WTC11 (cell line): Measurements from ENCODE around the gene DNASE2B. TPM values are rescaled to one million over a fixed set of nuclear protein-coding genes. Genes with fewer than 3 reads are reported as not detected.

Experiments used
- ATAC-seq: fragments of 200-7000 bp; cut with Tn5 transposase; 2 replicates; pipeline ENCODE4 v1.10.0; 2021; ENCODE audit warnings: mild to moderate bottlenecking, moderate library complexity
- CTCF ChIA-PET: fragments of 300-600 bp; sonication (Branson Sonifier 250); formaldehyde crosslinking; loops from one replicate; lab custom pipeline; 2021; ENCODE audit warnings: antibody characterized with exemption; lab: Charles Lee
- POLR2A ChIA-PET: fragments of 350-600 bp; sonication (Branson Sonifier 250); formaldehyde crosslinking; loops from one replicate; lab custom pipeline; 2021; ENCODE audit warnings: antibody characterized with exemption; lab: Charles Lee
- DNase-seq: peaks from one replicate; pipeline ENCODE4 v3.0.0; 2021; ENCODE audit warnings: low spot score
- H3K27ac Mint-ChIP-seq: 2 replicates; pipeline ENCODE4 v1.8.0; 2021; ENCODE audit warnings: mixed read lengths
- H3K27me3 Mint-ChIP-seq: 2 replicates; pipeline ENCODE4 v1.8.0; 2021; ENCODE audit warnings: low read depth, mild to moderate bottlenecking, moderate library complexity, mixed read lengths
- H3K36me3 Mint-ChIP-seq: 2 replicates; pipeline ENCODE4 v1.8.0; 2021; ENCODE audit warnings: mixed read lengths
- H3K4me1 Mint-ChIP-seq: 2 replicates; pipeline ENCODE4 v1.8.0; 2022; ENCODE audit warnings: mixed read lengths
- H3K4me3 Mint-ChIP-seq: 2 replicates; pipeline ENCODE4 v1.8.0; 2021; ENCODE audit warnings: mild to moderate bottlenecking, moderate library complexity, mixed read lengths
- H3K9me3 Mint-ChIP-seq: 2 replicates; pipeline ENCODE4 v1.8.0; 2021; ENCODE audit warnings: mixed read lengths
- ELF4 ChIP-seq: sonication (generic); formaldehyde crosslinking; IDR thresholded peaks from 2 replicates; pipeline ENCODE4 v1.8.1; 2022; ENCODE audit warnings: low read depth, mild to moderate bottlenecking, moderate library complexity, missing genetic modification reagents
- EMX1 ChIP-seq: fragments of 250-450 bp; sonication (Bioruptor Pico); IDR thresholded peaks from 2 replicates; pipeline ENCODE4 v1.8.0; 2021; ENCODE audit warnings: mild to moderate bottlenecking
- KAT7 ChIP-seq: sonication (generic); formaldehyde crosslinking; IDR thresholded peaks from 2 replicates; pipeline ENCODE4 v1.8.1; 2023; ENCODE audit warnings: missing genetic modification reagents, mild to moderate bottlenecking, borderline replicate concordance
- MXD4 ChIP-seq: fragments of 250-450 bp; sonication (Bioruptor Pico); IDR thresholded peaks from 2 replicates; pipeline ENCODE4 v1.8.0; 2021; ENCODE audit warnings: mild to moderate bottlenecking, moderate library complexity, borderline replicate concordance
- NR1H2 ChIP-seq: sonication (generic); formaldehyde crosslinking; IDR thresholded peaks from 2 replicates; pipeline ENCODE4 v1.9.0; 2021; ENCODE audit warnings: mild to moderate bottlenecking, moderate library complexity, missing genetic modification reagents
- NR3C1 ChIP-seq: sonication (generic); formaldehyde crosslinking; conservative IDR thresholded peaks from 2 replicates; pipeline ENCODE4 v1.8.1; 2023; ENCODE audit warnings: low read depth, mild to moderate bottlenecking, missing genetic modification reagents
- PRRX2 ChIP-seq: fragments of 250-450 bp; sonication (Bioruptor Pico); IDR thresholded peaks from 2 replicates; pipeline ENCODE4 v1.8.0; 2021; ENCODE audit warnings: mild to moderate bottlenecking
- TP53 ChIP-seq: sonication (generic); formaldehyde crosslinking; IDR thresholded peaks from 2 replicates; pipeline ENCODE4 v1.8.1; 2023; ENCODE audit warnings: mild to moderate bottlenecking, missing genetic modification reagents
- ZNF219 ChIP-seq: sonication (generic); formaldehyde crosslinking; IDR thresholded peaks from 2 replicates; pipeline ENCODE4 v1.8.0; 2023; ENCODE audit warnings: missing genetic modification reagents, mild to moderate bottlenecking, borderline replicate concordance
- ZNF317 ChIP-seq: sonication (generic); formaldehyde crosslinking; IDR thresholded peaks from 2 replicates; pipeline ENCODE4 v1.8.1; 2023; ENCODE audit warnings: low read depth, mild to moderate bottlenecking, moderate library complexity, missing genetic modification reagents, borderline replicate concordance
- total RNA-seq: library from RNA; stranded (reverse); gene quantifications from 3 replicates; pipeline ENCODE4 v1.2.3, GENCODE V29; 2021
- TF ChIP-seq, protein P1 (sequence below): fragments of 250-450 bp; sonication (Bioruptor Pico); IDR thresholded peaks from 2 replicates; pipeline ENCODE4 v1.9.0; 2021; ENCODE audit warnings: mild to moderate bottlenecking, borderline replicate concordance
- TF ChIP-seq, protein P2 (sequence below): fragments of 250-450 bp; sonication (Bioruptor Pico); IDR thresholded peaks from 2 replicates; pipeline ENCODE4 v2.1.2; 2022; ENCODE audit warnings: mild to moderate bottlenecking, moderate library complexity
- TF ChIP-seq, protein P3 (sequence below): sonication (generic); formaldehyde crosslinking; IDR thresholded peaks from 2 replicates; pipeline ENCODE4 v1.8.1; 2023; ENCODE audit warnings: mild to moderate bottlenecking, missing genetic modification reagents
- TF ChIP-seq, protein P4 (sequence below): sonication (generic); formaldehyde crosslinking; IDR thresholded peaks from 2 replicates; pipeline ENCODE4 v1.8.0; 2022; ENCODE audit warnings: mild to moderate bottlenecking, missing genetic modification reagents
- TF ChIP-seq, protein P5 (sequence below): sonication (generic); formaldehyde crosslinking; IDR thresholded peaks from 2 replicates; pipeline ENCODE4 v1.8.1; 2023; ENCODE audit warnings: mild to moderate bottlenecking, moderate library complexity, missing genetic modification reagents
- TF ChIP-seq, protein P6 (sequence below): sonication (generic); formaldehyde crosslinking; conservative IDR thresholded peaks from 2 replicates; pipeline ENCODE4 v1.8.1; 2022; ENCODE audit warnings: mild to moderate bottlenecking, missing genetic modification reagents
- TF ChIP-seq, protein P7 (sequence below): fragments of 250-450 bp; sonication (Bioruptor Pico); IDR thresholded peaks from 2 replicates; pipeline ENCODE4 v1.9.0; 2021; ENCODE audit warnings: moderate library complexity, mild to moderate bottlenecking, inconsistent platforms, borderline replicate concordance

Gene DNASE2B
- total RNA-seq, 1 experiment from 2014 or later: 0.15 TPM

DNA sequence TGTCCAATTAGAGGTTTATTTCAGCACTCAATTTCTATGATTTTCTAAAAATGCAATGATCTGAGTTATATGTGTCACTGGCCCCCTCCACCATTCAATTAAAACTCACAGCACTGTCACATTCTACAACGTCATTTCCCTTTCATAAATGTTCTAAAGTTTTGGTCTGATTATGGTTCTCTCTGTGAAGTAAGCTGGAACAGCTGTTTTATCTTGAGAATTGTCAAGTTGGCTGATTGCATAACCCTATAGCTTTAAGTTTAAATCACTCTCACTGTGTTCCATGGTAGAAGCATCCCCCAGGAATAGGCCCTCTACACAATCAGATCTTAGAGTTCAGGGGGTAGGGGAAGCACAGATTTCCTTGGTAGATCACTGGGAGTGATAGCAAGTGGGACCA is 41.4 kb upstream of the DNASE2B start:
- TF ChIP-seq MXD4 (CRISPR knock-in tag) (no peak), ELF4 (CRISPR knock-in tag) (no peak), KAT7 (CRISPR knock-in tag) (no peak), NR3C1 (CRISPR knock-in tag) (no peak), NR1H2 (no peak)
- TF ChIP-seq, protein P1, sequence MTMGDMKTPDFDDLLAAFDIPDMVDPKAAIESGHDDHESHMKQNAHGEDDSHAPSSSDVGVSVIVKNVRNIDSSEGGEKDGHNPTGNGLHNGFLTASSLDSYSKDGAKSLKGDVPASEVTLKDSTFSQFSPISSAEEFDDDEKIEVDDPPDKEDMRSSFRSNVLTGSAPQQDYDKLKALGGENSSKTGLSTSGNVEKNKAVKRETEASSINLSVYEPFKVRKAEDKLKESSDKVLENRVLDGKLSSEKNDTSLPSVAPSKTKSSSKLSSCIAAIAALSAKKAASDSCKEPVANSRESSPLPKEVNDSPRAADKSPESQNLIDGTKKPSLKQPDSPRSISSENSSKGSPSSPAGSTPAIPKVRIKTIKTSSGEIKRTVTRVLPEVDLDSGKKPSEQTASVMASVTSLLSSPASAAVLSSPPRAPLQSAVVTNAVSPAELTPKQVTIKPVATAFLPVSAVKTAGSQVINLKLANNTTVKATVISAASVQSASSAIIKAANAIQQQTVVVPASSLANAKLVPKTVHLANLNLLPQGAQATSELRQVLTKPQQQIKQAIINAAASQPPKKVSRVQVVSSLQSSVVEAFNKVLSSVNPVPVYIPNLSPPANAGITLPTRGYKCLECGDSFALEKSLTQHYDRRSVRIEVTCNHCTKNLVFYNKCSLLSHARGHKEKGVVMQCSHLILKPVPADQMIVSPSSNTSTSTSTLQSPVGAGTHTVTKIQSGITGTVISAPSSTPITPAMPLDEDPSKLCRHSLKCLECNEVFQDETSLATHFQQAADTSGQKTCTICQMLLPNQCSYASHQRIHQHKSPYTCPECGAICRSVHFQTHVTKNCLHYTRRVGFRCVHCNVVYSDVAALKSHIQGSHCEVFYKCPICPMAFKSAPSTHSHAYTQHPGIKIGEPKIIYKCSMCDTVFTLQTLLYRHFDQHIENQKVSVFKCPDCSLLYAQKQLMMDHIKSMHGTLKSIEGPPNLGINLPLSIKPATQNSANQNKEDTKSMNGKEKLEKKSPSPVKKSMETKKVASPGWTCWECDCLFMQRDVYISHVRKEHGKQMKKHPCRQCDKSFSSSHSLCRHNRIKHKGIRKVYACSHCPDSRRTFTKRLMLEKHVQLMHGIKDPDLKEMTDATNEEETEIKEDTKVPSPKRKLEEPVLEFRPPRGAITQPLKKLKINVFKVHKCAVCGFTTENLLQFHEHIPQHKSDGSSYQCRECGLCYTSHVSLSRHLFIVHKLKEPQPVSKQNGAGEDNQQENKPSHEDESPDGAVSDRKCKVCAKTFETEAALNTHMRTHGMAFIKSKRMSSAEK (CRISPR knock-in tag): no peak
- TF ChIP-seq, protein P2, sequence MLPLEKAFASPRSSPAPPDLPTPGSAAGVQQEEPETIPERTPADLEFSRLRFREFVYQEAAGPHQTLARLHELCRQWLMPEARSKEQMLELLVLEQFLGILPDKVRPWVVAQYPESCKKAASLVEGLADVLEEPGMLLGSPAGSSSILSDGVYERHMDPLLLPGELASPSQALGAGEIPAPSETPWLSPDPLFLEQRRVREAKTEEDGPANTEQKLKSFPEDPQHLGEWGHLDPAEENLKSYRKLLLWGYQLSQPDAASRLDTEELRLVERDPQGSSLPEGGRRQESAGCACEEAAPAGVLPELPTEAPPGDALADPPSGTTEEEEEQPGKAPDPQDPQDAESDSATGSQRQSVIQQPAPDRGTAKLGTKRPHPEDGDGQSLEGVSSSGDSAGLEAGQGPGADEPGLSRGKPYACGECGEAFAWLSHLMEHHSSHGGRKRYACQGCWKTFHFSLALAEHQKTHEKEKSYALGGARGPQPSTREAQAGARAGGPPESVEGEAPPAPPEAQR (CRISPR knock-in tag): no peak
- Mint-ChIP-seq H3K36me3 (no peaks in the 10 kb centered on the region), H3K4me3 (no peak overlapping the region), H3K9me3 (peaks cover 5% of the 10 kb centered on the region), H3K27me3 (no peaks in the 10 kb centered on the region; the same call in 1 of the 2 replicates), H3K4me1 (no peaks in the 10 kb centered on the region), H3K27ac (no peak overlapping the region)
- DNase-seq (no peak), ATAC-seq (no peak)
- POLR2A ChIA-PET: no interaction called here
- CTCF ChIA-PET: no interaction called here

DNA sequence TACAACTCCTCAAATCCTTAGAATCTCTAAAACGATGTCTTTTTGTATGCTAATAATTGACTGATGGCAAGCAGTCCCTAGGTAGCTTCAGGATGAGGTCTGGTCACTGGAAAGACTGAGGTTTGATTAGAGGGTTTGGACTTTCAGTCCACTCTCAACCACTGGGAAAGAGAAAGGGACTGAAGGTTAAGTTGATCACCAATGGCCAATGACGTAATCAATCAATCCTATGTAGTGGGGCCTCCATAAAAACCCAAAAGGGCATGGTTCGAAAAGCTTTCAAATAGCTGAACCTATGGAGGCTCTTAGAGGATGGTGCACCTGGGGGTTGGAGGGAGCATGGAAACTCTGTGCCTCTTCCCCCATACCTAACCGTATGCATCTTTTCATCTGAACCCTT is 39.6 kb upstream of the DNASE2B start:
- H3K9me3 Mint-ChIP-seq: peaks cover 5% of the 10 kb centered on the region
- ChIA-PET POLR2A (no interaction called here), CTCF (no interaction called here)
- no peak overlapping the region for H3K4me3 Mint-ChIP-seq
- DNase-seq (no peak), ATAC-seq (no peak)
- H3K36me3 Mint-ChIP-seq: no peaks in the 10 kb centered on the region
- no peak overlapping the region for H3K27ac Mint-ChIP-seq
- no peaks in the 10 kb centered on the region; the same call in 1 of the 2 replicates for H3K27me3 Mint-ChIP-seq
- H3K4me1 Mint-ChIP-seq: no peaks in the 10 kb centered on the region
- TF ChIP-seq PRRX2 (CRISPR knock-in tag) (no peak), NR1H2 (no peak), ZNF219 (CRISPR knock-in tag) (no peak), ZNF317 (no peak), KAT7 (CRISPR knock-in tag) (no peak), EMX1 (no peak), NR3C1 (CRISPR knock-in tag) (no peak), TP53 (CRISPR knock-in tag) (no peak)
- TF ChIP-seq, protein P3, sequence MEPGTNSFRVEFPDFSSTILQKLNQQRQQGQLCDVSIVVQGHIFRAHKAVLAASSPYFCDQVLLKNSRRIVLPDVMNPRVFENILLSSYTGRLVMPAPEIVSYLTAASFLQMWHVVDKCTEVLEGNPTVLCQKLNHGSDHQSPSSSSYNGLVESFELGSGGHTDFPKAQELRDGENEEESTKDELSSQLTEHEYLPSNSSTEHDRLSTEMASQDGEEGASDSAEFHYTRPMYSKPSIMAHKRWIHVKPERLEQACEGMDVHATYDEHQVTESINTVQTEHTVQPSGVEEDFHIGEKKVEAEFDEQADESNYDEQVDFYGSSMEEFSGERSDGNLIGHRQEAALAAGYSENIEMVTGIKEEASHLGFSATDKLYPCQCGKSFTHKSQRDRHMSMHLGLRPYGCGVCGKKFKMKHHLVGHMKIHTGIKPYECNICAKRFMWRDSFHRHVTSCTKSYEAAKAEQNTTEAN (CRISPR knock-in tag): no peak
- TF ChIP-seq, protein P4, sequence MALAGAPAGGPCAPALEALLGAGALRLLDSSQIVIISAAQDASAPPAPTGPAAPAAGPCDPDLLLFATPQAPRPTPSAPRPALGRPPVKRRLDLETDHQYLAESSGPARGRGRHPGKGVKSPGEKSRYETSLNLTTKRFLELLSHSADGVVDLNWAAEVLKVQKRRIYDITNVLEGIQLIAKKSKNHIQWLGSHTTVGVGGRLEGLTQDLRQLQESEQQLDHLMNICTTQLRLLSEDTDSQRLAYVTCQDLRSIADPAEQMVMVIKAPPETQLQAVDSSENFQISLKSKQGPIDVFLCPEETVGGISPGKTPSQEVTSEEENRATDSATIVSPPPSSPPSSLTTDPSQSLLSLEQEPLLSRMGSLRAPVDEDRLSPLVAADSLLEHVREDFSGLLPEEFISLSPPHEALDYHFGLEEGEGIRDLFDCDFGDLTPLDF (CRISPR knock-in tag): no peak
- TF ChIP-seq, protein P5, sequence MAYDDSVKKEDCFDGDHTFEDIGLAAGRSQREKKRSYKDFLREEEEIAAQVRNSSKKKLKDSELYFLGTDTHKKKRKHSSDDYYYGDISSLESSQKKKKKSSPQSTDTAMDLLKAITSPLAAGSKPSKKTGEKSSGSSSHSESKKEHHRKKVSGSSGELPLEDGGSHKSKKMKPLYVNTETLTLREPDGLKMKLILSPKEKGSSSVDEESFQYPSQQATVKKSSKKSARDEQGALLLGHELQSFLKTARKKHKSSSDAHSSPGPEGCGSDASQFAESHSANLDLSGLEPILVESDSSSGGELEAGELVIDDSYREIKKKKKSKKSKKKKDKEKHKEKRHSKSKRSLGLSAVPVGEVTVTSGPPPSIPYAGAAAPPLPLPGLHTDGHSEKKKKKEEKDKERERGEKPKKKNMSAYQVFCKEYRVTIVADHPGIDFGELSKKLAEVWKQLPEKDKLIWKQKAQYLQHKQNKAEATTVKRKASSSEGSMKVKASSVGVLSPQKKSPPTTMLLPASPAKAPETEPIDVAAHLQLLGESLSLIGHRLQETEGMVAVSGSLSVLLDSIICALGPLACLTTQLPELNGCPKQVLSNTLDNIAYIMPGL (CRISPR knock-in tag): no peak
- TF ChIP-seq, protein P1 (CRISPR knock-in tag): no peak
- TF ChIP-seq, protein P6, sequence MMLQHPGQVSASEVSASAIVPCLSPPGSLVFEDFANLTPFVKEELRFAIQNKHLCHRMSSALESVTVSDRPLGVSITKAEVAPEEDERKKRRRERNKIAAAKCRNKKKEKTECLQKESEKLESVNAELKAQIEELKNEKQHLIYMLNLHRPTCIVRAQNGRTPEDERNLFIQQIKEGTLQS (CRISPR knock-in tag): no peak
- TF ChIP-seq, protein P7, sequence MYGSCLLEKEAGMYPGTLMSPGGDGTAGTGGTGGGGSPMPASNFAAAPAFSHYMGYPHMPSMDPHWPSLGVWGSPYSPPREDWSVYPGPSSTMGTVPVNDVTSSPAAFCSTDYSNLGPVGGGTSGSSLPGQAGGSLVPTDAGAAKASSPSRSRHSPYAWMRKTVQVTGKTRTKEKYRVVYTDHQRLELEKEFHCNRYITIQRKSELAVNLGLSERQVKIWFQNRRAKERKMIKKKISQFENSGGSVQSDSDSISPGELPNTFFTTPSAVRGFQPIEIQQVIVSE (CRISPR knock-in tag): no peak
